Endothelial cell of umbilical vein (primary cell): ENCODE data around the gene MYL11. TPM values are rescaled to one million over a fixed set of nuclear protein-coding genes. Genes with fewer than 3 reads are reported as not detected.

Experiments
- BruUV-seq: library from RNA; stranded (reverse); fragments of 400-500 nt; replicated peaks from 2 replicates; lab custom pipeline; 2021; lab: Mats Ljungman, UMichigan
- CTCF ChIA-PET: fragments of 300-600, 350-600 bp; sonication (Branson Sonifier 250); formaldehyde crosslinking; loops from one replicate; lab custom pipeline; 2021; ENCODE audit warnings: antibody characterized with exemption, inconsistent platforms; lab: Charles Lee
- POLR2A ChIA-PET: fragments of 300-600, 350-600 bp; sonication (Branson Sonifier 250); formaldehyde crosslinking; loops from one replicate; lab custom pipeline; 2021; ENCODE audit warnings: antibody characterized with exemption, inconsistent platforms; lab: Charles Lee
- DNase-seq: peaks from one replicate; pipeline ENCODE4 v3.0.0-alpha.2; 2011; ENCODE audit warnings: low read depth, low spot score
- FAIRE-seq: peaks from 2 replicates; lab custom pipeline; 2011; peaks lifted over from hg19 to GRCh38; lab: Jason Lieb, UNC
- H2AFZ ChIP-seq: 2 replicates; pipeline ENCODE4 v1.6.0; 2012; ENCODE audit warnings: low read depth, low read length, control low read depth, inconsistent platforms
- H3K27ac ChIP-seq: 2 replicates; pipeline ENCODE4 v1.5.1; 2011; ENCODE audit warnings: low read depth, mild to moderate bottlenecking, control low read depth, low read length, moderate library complexity; ENCODE audit not compliant: insufficient read depth
- H3K27me3 ChIP-seq, 2 experiments: 2 replicates each; pipeline versions ENCODE4 v1.6.0 to v1.6.1; 2011; ENCODE audit warnings: low read length in 2 of 2, mixed read lengths in 1 of 2; ENCODE audit not compliant: control insufficient read depth in 2 of 2, insufficient read depth in 2 of 2
- H3K36me3 ChIP-seq, 2 experiments: 2 replicates in 1 of 2; 3 replicates in 1 of 2; pipeline ENCODE4 v1.5.1; 2011; ENCODE audit warnings: low read length in 2 of 2, mild to moderate bottlenecking in 1 of 2, moderate library complexity in 1 of 2; ENCODE audit not compliant: control insufficient read depth in 2 of 2, insufficient read depth in 2 of 2; ENCODE audit errors: extremely low read depth in 1 of 2
- H3K4me1 ChIP-seq: 3 replicates; pipeline ENCODE4 v1.5.1; 2011; ENCODE audit warnings: mild to moderate bottlenecking, low read length; ENCODE audit not compliant: control insufficient read depth, insufficient read depth; ENCODE audit errors: extremely low read depth
- H3K4me2 ChIP-seq: 2 replicates; pipeline ENCODE4 v1.6.1; 2011; ENCODE audit warnings: low read length, control low read depth, mixed read lengths; ENCODE audit not compliant: insufficient read depth
- H3K4me3 ChIP-seq, 3 experiments: fragments of 200-600 bp in 1 of 3; sonication (generic), shearing (Covaris generic) in 1 of 3; replicated peaks in 1 of 3; 2 replicates each; pipeline ENCODE4 v1.5.1; 2011 to 2016; ENCODE audit warnings: control low read depth in 3 of 3, low read length in 3 of 3, mild to moderate bottlenecking in 2 of 3, inconsistent platforms in 1 of 3, low read depth in 1 of 3, moderate library complexity in 1 of 3; ENCODE audit not compliant: insufficient read depth in 1 of 3
- H3K79me2 ChIP-seq: 2 replicates; pipeline ENCODE4 v1.6.0; 2012; ENCODE audit warnings: low read length, inconsistent platforms; ENCODE audit not compliant: control insufficient read depth, insufficient read depth
- H3K9ac ChIP-seq: replicated peaks from 2 replicates; pipeline ENCODE3; 2011; ENCODE audit warnings: low read length, control low read depth; ENCODE audit not compliant: insufficient read depth; ENCODE audit errors: extremely low read depth
- H3K9me1 ChIP-seq: replicated peaks from 3 replicates; pipeline ENCODE4 v1.6.0; 2011; ENCODE audit warnings: mild to moderate bottlenecking, low read length; ENCODE audit not compliant: control insufficient read depth, insufficient read depth; ENCODE audit errors: extremely low read depth
- H3K9me3 ChIP-seq: replicated peaks from 2 replicates; pipeline ENCODE4 v1.5.1; 2012; ENCODE audit warnings: low read length, inconsistent platforms; ENCODE audit not compliant: control insufficient read depth, insufficient read depth
- H4K20me1 ChIP-seq: replicated peaks from 2 replicates; pipeline ENCODE3; 2011; ENCODE audit warnings: mild to moderate bottlenecking, low read length; ENCODE audit not compliant: control insufficient read depth, insufficient read depth; ENCODE audit errors: extremely low read depth
- EZH2 ChIP-seq: IDR thresholded peaks from 2 replicates; pipeline ENCODE4 v1.6.1; 2012; ENCODE audit warnings: borderline replicate concordance, low read depth, mild to moderate bottlenecking, moderate library complexity, low read length, inconsistent platforms; ENCODE audit not compliant: severe bottlenecking
- FOS ChIP-seq: IDR thresholded peaks from 2 replicates; pipeline ENCODE4 v1.6.1; 2011; ENCODE audit warnings: mild to moderate bottlenecking, low read length, moderate library complexity, borderline replicate concordance; ENCODE audit not compliant: insufficient read depth
- GATA2 ChIP-seq: IDR thresholded peaks from 2 replicates; pipeline ENCODE4 v1.7.0; 2011; ENCODE audit warnings: low read depth, mild to moderate bottlenecking, moderate library complexity, mixed read lengths, low read length; ENCODE audit not compliant: insufficient read length, insufficient read depth
- JUN ChIP-seq: IDR thresholded peaks from 2 replicates; pipeline ENCODE4 v1.6.1; 2011; ENCODE audit warnings: borderline replicate concordance, low read depth; ENCODE audit not compliant: insufficient read length, insufficient read depth
- MYC ChIP-seq: IDR thresholded peaks from one replicate; pipeline ENCODE4 v1.6.1; 2011; ENCODE audit warnings: mild to moderate bottlenecking, low read depth, low read length
- POLR2A ChIP-seq: IDR thresholded peaks from 2 replicates; pipeline ENCODE4 v1.6.1; 2012; ENCODE audit warnings: low read depth, mild to moderate bottlenecking, control low read depth, low read length
- POLR2AphosphoS5 ChIP-seq: IDR thresholded peaks from 2 replicates; pipeline ENCODE4 v1.6.1; 2012; ENCODE audit warnings: low read depth, mild to moderate bottlenecking, control low read depth, low read length, moderate library complexity; ENCODE audit not compliant: insufficient read depth
- dilution Hi-C: fragments of 300-500 bp; cut with MboI; formaldehyde crosslinking; loops from one replicate; pipeline ENCODE4 v1.15.0; 2019; ENCODE audit warnings: low sequenced_read_pairs; ENCODE audit not compliant: extremely low pct_ligation_motif_present
- intact Hi-C: fragments of 100-400 bp; cut with micrococcal nuclease; formaldehyde crosslinking; loops from one replicate; pipeline ENCODE4 v1.10.0; 2022
- polyA plus RNA-seq, 4 experiments: library from polyadenylated mRNA; depleted of rRNA in 3 of 4; stranded (reverse) in 3 of 4; unstranded in 1 of 4; fragments of >200 nt; gene quantifications; 2 replicates each; pipeline versions ENCODE4 v1.2.1 to v1.2.3, GENCODE V29; 2011 to 2012; ENCODE audit warnings: missing spikeins in 1 of 4
- total RNA-seq: library from RNA; stranded (reverse); gene quantifications from 2 replicates; pipeline ENCODE4 v1.2.3, GENCODE V29; 2021
- TF ChIP-seq, protein P1 (sequence below): IDR thresholded peaks from 2 replicates; pipeline ENCODE4 v1.6.1; 2011; ENCODE audit not compliant: insufficient read depth, insufficient read length
- TF ChIP-seq, protein P2 (sequence below), 2 donors: IDR thresholded peaks; 1 replicate in 1 of 2; 2 replicates in 1 of 2; pipeline ENCODE4 v1.5.1; 2011; ENCODE audit warnings: low read length in 2 of 2, mild to moderate bottlenecking in 2 of 2, moderate library complexity in 2 of 2, control low read depth in 1 of 2, inconsistent platforms in 1 of 2, low read depth in 1 of 2; ENCODE audit not compliant: insufficient read depth in 1 of 2; ENCODE audit errors: extremely low read depth in 1 of 2

Gene MYL11
- total and polyA plus RNA-seq, 2 donors (not counting 3 experiments of a cell fraction or from before 2014, with no cell fraction given) = 1.3 TPM; not detected in 1

DNA sequence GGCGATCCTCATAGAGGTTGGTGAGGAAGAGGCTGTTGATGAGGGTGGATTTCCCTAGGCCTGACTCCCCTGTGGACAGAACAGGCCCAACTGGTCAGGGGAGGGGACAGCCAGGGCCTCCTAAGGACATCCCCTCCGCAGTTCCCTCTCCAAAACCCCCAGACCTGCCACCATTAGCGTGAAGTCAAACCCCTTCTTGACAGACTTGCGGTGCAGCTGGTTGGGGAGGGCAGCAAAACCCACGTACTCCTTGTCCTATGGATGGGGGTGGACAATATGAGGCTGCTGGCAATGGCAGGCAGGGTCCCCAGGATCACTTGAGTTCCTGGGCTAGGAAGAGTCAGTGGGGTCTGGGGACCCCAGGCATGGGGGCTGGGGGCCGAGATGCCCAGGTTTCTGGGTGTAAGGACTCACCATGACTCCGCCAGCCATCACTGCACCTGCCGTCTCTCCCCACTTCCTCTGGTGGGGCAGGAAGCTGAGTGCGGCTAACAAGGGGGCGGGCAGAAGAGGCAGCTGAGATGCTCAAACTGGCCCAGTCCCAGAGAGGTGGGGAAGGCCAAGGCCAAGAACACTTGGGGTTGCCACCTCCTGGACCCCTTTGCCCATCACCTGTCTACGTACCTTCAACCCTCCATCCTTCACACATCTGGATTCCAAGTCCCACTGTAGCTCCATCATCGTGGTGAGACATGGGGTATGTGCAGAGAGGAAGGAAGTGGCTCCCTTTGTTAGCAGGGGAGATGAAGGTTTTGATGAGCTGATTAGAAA is 7.7 kb downstream of the MYL11 start, which contains the start of gene SEPTIN1:
TSS of gene SEPTIN1 (minus strand) at position 451 of the 771 bp plus-strand sequence. CDS start at position 432, 19 bp downstream.
- Histone ChIP-seq H3K9me3 (no peaks in the 10 kb centered on the region), H3K4me2 (no peak within 1 kb of the TSS), H3K4me3 (no peak within 1 kb of the TSS), H2AFZ (no peak within 1 kb of the TSS), H3K36me3 (no peaks in the 10 kb centered on the region), H3K4me1 (peaks cover 9% of the 10 kb centered on the region), H3K27me3 (no peaks in the 10 kb centered on the region), H3K9ac (no peak within 1 kb of the TSS), H4K20me1 (no peaks in the 10 kb centered on the region), H3K9me1 (no peaks in the 10 kb centered on the region), H3K79me2 (no peaks in the 10 kb centered on the region), H3K27ac (no peak within 1 kb of the TSS)
- FAIRE-seq = no peak
- dilution Hi-C loops (no loop called here), intact Hi-C loops (no loop called here)
- no peak for DNase-seq
- no TSS peak for BruUV-seq
- ChIA-PET POLR2A (no interaction called here), CTCF (interaction anchor here (1.2 to 1.6 kb wide), 2 partner anchors 12 kb away, joined by 3 to 6 read pairs; partner anchors contain the start of gene ZNF48)
- TF ChIP-seq POLR2AphosphoS5 (no peak), EZH2 (no peak), POLR2A (no peak), FOS (no peak), JUN (no peak), MYC (no peak), GATA2 (no peak)
- TF ChIP-seq, protein P1, sequence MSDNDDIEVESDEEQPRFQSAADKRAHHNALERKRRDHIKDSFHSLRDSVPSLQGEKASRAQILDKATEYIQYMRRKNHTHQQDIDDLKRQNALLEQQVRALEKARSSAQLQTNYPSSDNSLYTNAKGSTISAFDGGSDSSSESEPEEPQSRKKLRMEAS = no peak
- TF ChIP-seq, protein P2, sequence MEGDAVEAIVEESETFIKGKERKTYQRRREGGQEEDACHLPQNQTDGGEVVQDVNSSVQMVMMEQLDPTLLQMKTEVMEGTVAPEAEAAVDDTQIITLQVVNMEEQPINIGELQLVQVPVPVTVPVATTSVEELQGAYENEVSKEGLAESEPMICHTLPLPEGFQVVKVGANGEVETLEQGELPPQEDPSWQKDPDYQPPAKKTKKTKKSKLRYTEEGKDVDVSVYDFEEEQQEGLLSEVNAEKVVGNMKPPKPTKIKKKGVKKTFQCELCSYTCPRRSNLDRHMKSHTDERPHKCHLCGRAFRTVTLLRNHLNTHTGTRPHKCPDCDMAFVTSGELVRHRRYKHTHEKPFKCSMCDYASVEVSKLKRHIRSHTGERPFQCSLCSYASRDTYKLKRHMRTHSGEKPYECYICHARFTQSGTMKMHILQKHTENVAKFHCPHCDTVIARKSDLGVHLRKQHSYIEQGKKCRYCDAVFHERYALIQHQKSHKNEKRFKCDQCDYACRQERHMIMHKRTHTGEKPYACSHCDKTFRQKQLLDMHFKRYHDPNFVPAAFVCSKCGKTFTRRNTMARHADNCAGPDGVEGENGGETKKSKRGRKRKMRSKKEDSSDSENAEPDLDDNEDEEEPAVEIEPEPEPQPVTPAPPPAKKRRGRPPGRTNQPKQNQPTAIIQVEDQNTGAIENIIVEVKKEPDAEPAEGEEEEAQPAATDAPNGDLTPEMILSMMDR (IDR thresholded peaks at IDR 0.05; ENCODE audit: extremely low read depth in 1 of 2, insufficient read depth in 1 of 2, low read depth in 1 of 2, low read length in 2 of 2) = no peak
